GM18951 (cell line): Measurements from ENCODE around the gene ASH1L.
"Not testable (repeated sequence)": the region's sequence is repeated elsewhere in the genome, so short reads cannot be mapped to it uniquely, and the experiment has no call there.

ENCODE experiments used
- POLR2A ChIP-seq: IDR thresholded peaks from 4 replicates; pipeline ENCODE4 v1.6.1; 2011; ENCODE audit warnings: mild to moderate bottlenecking; ENCODE audit not compliant: insufficient read length, insufficient read depth; ENCODE audit errors: extremely low read depth
- in situ Hi-C: fragments of 300-500 bp; cut with MboI; formaldehyde crosslinking; loops from one replicate; pipeline ENCODE4 v1.12.0; 2022; ENCODE audit warnings: low sequenced_read_pairs, mixed read lengths, inconsistent platforms; ENCODE audit not compliant: unreplicated experiment

ASH1L gene

DNA sequence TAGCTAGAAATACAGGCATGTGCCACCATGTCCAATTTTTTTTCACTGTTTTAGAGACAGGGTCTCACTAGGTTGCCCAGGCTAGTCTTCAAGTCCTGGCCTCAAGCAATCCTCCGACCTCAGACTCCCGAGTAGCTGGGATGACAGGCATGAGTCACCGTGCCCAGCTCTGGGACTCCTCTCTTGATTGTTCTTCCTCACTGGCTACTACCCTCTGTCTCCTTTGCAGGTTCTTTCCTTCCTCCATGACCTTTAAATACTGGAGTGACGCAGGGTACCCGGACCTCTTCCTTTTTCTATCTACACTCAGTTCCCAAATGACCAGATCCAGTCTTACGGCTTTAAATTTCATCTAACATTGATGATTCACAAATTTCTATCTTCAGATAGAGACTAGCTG lies 34.9 kb downstream of the ASH1L start:
- no peak for TF ChIP-seq POLR2A
- in situ Hi-C loops = no loop called here

DNA sequence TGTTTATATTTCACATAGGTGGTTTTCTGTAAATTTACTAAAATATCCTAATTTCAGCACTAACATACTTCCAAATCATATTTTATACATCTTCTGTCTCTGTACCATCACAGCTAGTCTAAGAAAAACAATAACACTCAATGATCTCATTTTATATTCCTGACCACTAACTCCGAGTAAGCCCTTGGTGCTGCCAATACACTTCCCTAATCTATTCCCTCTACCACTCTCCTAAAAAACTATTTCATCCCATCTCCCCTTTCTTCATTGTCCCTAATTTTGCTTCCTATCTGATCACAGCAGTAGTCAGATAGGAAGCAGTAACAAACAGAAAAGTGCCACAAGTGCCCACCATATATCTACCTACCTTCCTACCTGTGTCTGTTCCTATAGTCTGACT lies 36.2 kb downstream of the ASH1L start:
- in situ Hi-C loops = no loop called here
- no peak for TF ChIP-seq POLR2A

DNA sequence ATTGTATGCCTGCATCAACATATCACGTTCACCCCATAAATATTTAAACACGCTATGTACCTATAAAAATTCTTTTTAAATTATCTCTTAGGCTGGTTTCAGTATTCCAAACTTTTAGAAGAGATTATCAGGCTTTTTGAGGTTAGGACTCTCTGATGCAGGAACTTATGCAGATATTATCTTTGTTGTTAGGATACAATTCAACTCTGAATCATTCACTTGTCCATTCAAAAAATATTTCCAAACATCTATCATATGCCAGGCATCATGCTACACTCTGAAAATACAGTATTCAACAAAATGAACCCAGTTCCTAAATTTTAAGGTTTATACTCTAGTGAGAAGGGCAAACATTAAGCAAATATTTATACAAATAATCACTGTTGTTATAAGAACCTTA lies 40.5 kb downstream of the ASH1L start:
- in situ Hi-C loops = no loop called here
- no peak for TF ChIP-seq POLR2A

DNA sequence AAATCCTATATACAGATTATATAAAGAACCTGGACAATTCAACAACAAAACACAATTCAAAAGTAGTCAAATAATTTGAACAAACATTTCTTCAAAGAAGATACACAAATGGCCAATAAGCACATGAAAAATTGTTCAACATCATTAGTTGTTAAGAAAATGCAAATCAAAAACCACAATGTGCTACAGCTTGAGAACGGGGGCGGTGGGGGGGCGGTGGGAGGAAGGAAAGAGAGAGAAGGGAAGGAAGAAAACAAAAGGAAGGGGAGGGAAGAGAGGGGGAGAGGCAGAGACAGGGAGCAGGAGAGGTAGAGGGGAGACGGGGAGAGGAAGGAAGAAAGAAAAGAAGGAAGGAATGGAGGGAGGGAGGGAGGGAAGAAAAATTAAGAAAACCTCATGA lies 44.1 kb downstream of the ASH1L start:
- no peak for TF ChIP-seq POLR2A
- in situ Hi-C loops = no loop called here

DNA sequence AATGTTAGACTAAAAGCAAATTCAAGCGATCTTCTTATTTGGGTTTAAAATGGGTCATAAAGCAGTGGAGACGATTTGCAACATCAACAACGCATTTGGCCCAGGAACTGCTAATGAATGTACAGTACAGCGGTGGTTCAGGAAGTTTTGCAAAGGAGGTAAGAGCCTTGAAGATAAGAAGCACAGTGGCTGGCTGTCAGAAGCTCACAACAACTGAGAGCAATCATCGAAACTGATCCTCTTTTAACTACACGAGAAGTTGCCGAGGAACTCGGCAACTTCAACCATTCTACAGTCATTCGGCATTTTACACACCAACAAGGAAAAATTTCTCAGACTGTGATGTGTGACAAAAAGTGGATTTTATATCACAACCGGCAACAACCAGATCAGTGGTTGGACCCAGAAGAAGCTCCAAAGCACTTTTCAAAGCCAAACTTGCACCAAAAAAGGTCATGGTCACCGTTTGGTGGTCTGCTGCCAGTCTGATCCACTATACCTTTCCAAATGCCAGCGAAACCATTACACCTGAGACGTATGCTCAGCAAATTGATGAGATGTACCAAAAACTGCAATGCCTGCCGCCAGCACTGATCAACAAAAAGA lies 47.9 kb downstream of the ASH1L start:
- in situ Hi-C loops = no loop called here

DNA sequence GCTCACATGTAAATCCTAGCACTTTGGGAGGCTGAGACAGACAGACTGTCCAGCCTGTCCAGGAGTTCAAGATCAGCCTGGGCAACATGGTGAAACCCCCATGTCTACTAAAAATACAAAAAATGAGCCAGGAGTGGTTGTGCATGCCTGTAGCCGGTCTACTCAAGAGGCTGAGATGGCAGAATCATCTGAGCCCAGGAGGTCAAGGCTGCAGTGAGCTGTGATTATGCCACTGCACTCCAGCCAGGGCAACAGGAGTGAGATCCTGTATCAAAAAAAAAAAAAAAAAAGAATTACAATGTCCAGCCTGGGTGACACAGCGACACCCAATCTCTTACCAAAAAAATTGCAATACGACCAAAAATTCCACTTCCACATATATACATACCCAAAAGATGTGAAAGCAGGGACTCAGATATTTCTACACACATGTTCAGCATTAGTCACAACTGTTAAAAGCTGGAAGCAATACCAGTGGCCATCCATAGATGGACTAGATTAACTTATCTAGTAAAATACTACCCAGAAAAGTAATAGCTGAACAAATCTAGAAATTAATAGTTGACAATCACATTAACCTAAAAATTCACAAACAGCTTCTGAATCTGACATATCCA lies 49.2 kb downstream of the ASH1L start:
- TF ChIP-seq POLR2A = no peak
- in situ Hi-C loops = no loop called here

More for the DNA sequence above, 47.9 kb downstream of the ASH1L start:
- TF ChIP-seq POLR2A = no peak

DNA sequence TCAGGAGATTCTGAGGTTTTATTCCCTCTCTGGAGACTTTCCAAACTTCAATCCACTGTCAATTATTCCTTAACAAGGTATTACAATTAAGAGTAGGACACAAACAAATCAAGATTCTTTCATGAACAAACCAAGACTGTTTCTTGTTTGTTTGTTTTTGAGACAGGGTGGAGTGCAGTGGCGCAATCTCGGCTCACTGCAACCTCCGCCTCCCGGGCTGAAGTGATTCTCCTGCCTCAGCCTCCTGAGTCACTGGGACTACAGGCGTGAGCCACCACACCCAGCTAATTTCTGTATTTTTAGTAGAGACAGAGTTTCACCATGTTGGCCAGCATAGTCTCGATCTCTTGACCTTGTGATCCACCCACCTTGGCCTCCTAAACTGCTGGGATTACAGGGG lies 51.2 kb downstream of the ASH1L start:
- in situ Hi-C loops = not testable (repeated sequence)

DNA sequence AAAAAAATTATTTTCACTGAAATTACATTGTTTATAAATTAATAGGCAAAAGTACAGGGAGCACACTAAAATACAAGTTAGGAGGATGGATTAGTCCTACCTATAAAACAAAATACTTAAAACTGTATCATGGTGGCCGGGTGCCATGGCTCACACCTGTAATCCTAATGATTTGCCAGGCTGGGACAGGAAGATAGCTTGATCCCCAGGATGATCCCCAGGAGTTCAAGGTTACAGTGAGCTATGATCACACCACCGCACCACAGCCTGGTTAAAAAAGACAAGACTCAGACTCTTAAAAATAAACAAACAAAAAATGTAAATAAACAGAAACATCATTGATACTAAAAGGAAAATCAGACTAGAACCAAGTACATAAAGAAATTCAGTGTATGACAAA lies 53.5 kb downstream of the ASH1L start:
- in situ Hi-C loops = no loop called here
- TF ChIP-seq POLR2A = no peak

DNA sequence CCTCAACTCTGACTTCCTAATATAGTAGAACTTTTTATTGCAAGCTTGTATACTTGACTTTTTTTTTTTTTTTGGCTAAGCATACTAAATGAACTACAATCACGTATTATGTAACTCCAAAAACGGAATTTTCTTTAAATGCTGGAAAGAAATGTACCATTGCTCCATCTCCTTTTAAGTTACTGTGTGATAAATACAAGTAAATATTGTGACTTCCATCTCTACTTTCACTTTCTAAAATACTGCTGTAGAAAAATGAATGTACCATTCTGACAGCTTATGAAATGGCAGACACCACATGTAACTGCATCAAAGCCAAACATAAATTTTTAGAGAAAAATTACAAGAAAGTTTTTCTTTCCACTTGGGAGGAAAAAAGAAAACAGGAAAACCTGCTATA lies 54.7 kb downstream of the ASH1L start:
- in situ Hi-C loops = no loop called here
- no peak for TF ChIP-seq POLR2A

DNA sequence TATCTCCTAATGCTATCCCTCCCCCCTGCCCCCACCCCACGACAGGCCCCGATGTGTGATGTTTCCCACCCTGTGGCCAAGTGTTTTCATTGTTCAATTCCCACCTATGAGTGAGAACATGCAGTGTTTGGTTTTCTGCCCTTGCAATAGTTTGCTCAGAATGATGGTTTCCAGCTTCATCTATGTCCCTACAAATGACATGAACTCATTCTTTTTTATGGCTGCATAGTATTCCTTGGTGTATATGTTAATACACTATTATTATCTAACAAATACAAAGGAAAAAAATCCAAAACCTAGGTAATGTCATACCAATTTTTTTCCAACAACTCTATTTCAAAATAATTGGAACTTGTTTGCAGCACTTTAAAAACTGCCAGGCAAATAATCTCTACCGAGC lies 56.6 kb downstream of the ASH1L start:
- in situ Hi-C loops = not testable (repeated sequence)

DNA sequence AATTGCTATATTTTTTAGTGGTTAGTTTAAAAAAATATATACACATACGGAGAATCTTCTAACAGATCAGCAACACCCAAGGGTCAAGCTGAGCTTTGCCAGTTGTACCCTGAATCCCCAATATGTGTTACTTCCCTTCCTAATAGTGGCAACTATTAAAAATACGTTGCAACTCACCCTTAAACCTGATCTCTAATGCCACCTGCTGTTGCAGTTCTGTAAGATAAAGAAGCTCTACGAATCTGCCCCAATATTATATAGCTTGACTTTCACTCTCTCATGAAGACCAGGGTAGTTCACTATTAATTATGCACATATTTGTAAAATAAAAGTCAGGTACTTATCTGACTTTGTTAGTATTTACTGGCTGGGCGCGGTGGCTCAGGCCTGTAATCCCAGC lies 58.4 kb downstream of the ASH1L start:
- no peak for TF ChIP-seq POLR2A
- in situ Hi-C loops = no loop called here

DNA sequence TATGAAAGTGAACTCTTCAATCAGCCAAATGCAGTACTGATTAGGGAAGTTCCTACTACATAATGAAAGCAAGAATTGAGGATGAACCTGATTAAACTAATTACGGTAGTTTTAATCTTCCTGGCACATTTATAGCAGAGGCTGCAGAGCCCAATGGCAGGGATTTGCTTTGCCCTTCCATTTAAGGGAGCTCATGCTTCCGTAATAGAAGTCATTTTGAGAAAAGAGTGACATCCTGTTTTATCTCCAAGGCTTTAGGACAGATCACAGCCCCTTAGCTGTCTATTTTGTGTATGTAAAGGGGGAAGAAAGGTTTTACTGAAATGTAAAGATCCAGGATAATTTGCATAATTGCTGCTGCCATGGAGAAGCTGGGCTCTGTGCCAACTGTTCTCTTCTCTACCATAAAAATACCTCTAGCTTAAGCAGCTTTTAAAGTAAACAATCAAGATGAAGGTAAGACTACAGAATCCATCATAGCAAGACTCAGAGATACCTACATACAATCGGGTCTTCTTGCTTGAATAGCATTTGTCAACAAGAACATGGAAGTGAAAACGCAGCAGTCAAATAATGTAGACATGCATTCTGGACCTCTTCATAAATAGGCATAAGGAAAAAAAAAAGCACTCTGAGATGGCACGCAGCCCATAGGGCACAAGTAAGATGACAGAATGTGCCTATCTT lies 62.5 kb downstream of the ASH1L start:
- in situ Hi-C loops = no loop called here
- TF ChIP-seq POLR2A = no peak

DNA sequence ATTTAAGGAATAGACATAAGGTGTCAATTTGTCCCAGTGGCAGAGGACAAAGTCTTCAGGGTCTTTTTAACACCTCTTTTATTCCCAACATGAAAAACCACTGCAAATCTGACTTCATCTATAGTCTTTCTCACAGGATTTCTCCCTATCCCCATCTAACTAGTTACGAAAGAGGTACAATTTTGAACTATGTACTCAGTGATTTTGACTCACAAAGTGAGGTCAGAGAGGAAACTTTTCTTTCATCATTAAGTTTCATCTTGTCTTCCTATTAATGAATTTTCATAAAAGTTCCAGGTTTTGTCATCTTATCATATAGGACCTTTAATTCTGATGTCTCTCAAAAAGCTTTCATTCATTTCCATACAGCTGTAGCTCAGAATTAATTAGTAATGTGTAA lies 63.3 kb downstream of the ASH1L start:
- no peak for TF ChIP-seq POLR2A
- in situ Hi-C loops = no loop called here

DNA sequence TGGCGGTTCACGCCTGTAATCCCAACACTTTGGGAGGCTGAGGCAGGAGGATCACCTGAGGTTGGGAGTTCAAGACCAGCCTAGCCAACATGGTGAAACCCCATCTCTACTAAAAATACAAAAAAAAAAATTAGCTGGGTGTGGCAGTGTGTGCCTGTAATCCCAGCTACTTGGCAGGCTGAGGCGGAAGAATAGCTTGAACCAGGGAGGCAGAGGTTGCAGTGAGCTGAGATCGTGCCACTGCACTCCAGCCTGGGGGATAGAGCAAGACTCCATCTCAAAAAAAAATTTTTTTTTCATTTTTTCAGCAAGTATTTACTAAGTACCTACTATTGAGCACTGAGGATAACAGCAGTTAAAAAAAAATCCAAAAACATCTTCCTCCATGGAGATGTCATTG lies 69.0 kb downstream of the ASH1L start:
- in situ Hi-C loops = not testable (repeated sequence)

DNA sequence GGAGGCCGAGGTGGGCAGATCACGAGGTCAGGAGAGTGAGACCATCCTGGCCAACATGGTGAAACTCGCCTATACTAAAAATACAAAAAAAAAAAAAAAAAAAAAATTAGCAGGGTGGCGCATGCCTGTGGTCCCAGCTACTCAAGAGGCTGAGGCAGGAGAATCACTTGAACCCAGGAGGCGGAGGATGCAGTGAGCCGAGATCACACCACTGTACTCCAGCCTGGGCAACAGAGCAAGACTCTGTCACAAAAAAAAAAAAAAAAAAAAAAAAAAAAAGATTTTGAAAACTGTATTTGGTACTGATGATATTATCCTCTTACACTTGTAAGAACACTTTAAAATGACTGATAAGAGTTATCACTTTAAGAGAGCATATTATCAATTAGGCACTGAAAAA lies 74.2 kb downstream of the ASH1L start:
- in situ Hi-C loops = not testable (repeated sequence)

DNA sequence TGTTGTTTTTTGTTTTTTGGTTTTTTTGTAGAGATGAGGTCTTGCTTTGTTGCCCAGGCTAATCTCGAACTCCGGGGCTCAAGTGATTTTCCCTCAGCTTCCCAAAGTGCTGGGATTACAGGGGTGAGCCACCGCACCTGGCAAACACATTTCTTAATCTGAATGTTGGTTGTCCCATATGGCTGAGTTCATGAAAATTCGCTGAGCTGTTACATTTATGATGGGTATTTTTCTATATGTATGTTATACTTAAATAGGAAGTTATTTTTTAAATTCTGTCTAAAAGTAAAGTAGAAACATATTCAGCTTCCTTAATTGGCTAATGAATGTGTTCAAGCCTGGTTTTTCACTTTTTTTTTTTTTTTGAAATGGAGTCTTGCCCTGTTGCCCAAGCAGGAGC lies 75.1 kb downstream of the ASH1L start:
- in situ Hi-C loops = no loop called here
- TF ChIP-seq POLR2A = no peak

DNA sequence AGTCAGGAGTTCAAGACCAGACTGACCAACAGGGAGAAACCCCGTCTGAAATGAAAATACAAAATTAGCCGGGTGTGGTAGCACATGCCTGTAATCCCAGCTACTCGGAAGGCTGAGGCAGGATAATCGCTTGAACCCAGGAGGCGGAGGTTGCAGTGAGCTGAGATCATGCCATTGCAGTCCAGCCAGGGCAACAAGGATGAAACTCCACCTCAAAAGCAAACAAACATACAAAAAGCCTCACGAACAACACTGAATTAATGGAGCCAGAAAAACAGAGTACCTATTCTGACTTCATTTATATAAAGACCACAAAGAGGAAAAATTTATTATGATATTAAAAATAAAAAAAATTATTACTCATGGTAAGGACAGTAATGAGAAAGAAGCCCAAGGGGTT lies 75.7 kb downstream of the ASH1L start:
- in situ Hi-C loops = not testable (repeated sequence)
